ENCODE data around the gene AHNAK.
A peak's percentile ranks its signal among the peaks of the same experiment; 100 is the strongest.
"Not testable (repeated sequence)": the region's sequence is repeated elsewhere in the genome, so short reads cannot be mapped to it uniquely, and the experiment has no call there.

Gene AHNAK

DNA sequence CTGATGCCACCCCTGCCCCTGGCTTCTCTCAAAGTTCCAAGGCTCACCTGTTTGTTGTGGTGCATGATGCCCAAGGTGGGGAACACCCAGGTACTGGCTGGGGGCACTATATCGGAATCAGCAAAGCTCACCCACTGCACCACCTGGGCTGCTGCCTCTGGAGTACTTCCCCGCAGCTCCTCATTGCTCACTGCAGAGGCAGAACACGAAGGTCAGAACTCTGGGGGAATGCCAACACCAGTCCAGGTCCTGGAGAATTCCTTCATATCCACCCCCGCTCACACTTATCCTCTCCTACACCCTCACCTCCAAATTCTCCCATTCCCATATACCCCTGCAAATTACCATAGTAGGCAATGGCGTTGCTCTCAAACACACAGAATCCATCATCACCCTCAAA is 24.9 kb upstream of the AHNAK start:
- DNase-seq, result not testable (repeated sequence)

DNA sequence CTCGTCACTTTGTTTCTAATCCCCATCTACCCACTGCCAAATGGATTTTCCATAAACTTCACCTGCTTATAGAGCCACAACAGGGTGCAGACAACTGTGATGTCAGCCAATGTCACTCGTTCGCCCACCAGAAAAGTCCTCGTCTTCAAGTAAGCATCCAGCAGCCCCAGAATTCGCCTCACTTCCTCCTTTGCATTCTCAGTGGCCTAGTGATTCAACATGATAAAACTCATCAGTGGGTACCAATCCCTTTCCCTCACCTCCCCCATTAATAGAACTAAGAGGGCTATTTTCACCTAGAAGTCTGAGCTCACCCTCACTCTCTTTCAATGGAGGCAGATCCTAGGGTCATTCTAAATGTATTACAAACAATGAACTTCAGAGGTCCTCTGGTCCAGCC is 24.3 kb upstream of the AHNAK start:
- not testable (repeated sequence) for DNase-seq

DNA sequence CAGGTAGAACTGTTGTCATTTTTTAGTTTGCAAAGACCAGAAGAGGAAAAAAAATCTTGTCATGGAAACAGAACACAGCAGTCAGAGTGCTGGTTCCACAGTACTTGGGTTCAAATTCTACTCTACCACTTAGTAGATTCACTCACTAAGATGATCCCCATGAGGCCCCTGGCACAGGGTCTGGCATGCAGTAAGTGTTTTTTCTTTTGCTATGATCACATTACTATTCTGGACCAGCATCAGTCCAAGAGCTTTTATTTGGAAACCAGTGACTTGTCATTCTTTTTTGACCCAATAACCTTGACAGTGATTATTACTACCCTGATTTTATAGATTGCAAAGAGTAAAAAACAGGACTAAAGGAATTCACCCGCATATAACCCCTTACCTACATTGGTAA is 23.0 kb upstream of the AHNAK start:
- no peak for DNase-seq

DNA sequence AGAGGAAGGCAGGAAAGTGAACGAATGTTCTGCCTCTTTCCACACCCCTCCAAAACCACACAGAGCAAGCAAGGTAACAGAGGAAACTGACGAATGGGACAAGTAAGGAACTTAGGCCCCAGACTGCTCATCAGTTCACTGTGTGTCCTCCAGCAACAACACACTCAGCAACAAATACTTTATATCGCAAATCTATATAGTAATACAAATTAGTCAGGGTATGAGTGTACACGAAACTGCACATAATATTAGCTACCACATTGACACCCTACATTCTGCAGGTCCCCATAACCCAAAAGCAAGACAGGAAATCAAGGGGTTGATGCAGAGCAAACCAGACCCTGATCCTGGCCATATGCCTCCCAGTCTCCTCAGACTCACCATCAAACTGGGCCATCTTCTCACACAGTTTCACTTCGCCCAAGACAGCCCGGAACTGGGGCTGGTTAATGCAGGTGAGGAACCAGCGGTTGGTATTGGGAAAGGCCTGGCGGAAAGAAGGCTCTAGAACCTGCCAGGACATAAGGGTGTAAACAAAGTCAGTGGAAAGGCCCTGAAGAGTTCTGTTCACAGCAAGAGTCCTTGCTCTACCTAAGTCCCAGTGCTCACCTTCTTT is 20.5 kb upstream of the AHNAK start:
- no peak for DNase-seq

DNA sequence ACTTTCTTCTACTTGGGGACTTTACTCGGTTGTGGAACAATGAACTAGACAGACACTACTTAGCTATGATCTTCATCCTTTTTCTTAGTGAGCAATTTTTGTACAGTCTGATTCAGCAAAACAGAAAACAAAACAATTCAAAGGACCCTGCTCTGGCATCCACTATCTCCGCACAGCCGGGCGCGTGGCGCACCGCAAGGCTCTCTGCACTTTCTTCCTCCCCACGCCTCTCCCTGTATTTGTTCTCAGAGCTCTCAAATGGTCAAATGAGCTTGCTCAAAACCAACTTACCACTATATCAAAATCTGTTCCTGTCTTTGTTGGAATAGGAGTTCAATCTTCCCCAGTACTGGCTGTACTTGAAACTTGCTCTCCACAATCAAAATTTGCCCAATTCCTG is 19.6 kb upstream of the AHNAK start:
- no peak for DNase-seq

DNA sequence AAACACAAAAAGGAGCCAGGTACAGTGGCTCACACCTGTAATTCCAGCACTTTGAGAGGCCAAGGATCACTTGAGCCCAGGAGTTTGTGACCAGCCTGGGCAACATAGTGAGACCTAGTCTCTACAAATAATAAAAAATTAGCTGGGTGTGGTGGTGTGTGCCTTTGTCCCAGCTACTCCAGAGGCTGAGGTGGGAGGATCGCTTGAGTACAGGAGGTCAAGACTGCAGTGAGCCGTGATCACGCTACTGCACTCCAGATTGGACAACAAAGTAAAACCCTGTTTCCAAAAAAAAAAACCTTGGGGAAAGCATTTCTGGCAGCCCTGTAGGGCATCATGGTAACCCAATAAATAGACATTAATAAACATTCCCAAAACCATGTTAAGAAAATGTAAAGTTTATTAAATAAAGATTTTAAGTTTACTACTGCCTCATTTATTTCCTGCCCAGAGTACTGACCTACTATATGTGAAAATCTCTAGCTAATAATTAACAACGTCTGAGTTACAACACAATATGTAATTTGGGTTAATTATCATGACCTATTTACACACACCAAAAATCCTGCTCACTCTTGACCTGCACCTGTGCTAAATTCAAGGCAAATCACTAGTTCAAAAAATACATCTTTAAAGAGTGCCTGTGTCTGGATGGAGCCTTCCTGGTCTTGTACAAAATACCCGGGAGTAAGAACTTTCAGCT is 18.6 kb upstream of the AHNAK start:
- no peak for DNase-seq

DNA sequence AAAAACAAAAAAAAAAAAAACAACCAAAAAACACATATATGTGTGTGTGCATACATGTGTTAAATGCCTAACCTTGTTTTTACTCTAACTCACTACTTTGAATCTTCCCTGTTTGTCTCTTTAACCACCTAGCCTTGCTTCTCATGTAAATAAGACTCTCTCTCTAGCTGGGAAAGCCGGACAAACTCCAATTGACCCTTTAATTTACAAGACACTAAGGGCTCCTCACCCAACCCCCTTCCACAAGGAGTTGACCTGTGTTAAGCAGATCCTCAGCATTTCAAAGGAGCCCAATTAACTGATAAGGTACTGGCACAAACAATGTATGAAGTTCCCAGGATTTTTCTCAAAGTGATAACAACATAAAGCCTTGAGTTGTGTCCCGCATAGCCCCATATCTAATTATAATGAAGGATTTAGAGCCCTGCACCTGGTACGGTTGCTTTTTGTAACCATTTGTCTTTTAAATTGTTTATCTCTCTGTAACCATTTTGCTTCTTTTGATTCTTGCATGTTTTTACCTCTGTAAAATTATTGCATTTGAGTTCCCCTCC is 15.1 kb upstream of the AHNAK start:
- DNase-seq, result not testable (repeated sequence)

DNA sequence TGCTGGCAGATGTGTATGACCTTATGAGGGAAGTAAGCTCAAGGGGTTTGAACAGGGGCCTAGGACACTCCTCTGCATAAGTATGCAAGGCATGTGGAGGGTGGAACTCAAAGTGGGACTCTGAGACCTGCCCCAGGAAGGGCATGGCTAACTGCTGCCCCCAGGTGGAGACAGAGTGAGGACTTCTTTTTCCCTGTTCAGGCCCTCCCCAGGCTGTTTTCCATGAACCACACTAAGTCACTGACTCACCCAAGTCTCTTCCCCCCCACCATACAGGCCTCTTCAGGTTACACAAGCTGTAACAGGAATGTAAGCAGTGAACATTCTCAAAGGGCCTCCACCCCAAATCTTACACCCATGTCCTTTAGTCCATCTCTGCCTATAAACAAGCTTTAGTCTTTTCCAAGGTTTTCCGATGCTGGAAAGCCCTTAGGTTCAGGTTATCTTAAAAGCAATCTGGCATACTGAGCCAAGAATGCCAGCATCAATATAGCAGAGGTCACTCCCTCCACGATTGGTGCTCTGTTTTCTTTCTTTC is 14.0 kb upstream of the AHNAK start:
- DNase-seq, result peak; percentile 74

DNA sequence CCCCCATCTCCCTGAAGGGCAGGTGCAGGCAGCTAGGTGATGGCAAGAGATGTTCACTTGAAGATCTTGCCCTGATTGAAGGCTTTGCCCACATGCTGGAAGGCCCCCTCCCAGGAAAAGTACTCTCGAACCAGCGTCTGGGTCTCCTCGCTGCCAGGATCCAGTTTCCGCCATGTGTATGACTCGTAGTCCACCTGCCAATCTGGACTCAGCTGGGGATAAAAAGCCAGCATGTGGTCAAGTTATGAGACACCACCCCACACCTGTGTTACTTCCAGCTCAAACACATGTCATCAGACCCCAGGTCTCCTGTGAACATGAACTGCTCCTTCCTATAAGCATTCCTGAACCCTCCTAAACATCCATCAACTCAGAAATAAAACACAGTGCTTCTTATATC is 13.0 kb upstream of the AHNAK start:
- not testable (repeated sequence) for DNase-seq

DNA sequence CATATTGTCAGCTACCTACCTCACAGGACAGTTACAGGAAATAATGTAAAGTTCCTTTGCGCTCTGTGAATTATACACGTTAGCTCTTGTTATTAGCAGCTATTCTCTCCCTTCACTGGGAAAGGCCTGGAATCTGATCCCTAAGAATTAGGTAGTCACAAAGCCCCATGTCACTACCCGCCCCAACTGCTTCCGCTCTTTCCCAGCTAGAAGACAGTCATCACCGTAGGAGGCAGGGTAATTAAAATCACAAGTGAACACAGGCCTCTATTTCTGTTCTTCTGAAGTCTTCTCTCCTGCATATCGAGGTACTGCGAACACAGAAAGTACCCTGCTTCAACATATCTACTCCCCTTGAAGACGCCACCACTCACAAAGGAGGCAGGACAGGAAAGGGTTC is 12.6 kb upstream of the AHNAK start:
- no peak for DNase-seq

DNA sequence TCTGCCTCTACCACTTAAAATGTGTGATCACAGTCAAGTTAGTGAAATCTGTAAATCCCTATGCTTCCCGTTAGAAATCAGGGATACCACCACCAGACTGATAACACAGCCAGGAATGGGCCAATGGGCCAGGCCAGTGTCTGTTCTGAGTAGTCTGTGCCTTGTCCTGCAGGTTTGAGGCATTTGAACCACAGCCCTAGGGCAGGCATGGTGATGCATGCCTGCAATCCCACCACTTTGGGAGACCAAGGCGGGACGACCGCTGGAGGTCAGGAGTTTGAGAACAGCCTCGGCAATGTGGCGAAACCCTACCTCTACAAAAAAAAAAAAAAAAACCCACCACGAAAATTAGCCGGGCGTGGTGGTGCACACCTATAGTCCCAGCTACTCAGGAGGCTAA is 12.1 kb upstream of the AHNAK start:
- DNase-seq, result no peak

DNA sequence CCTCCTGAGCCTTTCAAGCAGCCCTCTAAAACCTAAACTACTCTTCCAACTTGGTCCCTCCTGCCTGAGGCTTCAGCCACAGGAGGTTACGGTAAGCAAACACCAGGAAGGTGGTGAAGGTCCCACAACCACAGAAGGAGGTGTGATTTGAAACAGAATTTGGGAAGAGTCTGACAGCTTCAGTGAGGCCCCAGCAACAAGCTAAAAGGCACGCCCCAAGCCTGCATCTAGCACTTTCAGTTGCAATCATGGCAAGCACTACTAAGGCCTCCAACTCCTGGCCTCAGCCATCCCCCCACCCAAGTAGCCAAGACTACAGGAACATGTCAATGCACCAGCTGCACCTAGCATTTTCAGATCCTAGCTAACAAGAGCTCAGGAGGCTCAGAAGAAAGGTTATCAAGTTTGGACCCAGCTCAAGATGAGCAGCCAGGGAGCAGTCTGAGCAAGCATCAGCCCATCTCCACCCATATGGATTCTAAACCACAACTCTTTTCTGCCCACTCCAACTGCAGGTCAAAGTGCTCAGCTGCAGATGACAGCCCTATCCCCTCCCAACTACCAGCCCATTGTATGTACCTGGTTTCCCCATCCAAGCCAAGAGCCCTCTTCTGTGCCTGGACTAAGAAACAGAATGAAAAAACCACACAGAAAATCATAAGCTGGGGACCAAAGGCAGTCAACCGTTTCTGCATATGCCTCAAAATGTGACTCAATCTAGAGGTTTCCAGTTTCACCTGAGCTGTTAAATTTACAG is 10.4 kb upstream of the AHNAK start:
- DNase-seq, result peak; percentile 72

DNA sequence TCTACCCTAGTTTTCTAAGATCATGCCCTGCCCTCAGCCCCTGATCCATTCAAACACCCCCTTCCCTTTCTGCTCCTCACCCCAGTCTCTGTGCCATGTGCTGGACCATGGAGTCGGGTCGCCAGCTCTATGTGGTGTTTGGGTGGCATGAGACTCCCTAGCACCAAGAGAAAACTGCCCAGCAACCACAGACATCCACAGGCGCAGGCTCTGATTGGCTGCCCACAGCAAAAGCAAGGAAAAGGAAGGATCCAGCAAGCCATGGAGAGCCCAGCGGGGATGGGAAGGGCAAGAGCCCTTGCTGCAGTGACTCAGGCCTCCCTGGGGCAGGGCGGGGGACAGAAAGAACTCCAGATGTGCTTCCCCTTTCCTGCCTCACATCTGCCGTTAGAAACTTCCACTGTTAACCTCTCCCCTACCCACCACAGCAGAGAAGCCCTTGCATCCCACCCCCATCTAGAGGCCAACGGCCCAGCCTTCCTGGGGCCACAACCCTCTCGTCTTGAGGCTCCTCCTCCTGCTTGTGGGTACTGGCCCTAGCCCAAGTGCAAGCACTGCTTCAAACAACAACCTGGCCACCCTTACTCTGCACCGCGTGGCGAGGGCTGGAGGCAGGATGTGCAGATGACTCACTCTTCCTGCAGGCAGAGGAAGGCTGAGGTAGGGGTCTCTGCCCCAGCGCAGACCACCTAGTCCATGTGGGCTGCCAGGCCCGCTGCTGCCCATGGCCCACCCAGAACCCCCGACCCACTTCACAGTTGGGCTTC is 9.7 kb upstream of the AHNAK start:
- peak; percentile 86 for DNase-seq

DNA sequence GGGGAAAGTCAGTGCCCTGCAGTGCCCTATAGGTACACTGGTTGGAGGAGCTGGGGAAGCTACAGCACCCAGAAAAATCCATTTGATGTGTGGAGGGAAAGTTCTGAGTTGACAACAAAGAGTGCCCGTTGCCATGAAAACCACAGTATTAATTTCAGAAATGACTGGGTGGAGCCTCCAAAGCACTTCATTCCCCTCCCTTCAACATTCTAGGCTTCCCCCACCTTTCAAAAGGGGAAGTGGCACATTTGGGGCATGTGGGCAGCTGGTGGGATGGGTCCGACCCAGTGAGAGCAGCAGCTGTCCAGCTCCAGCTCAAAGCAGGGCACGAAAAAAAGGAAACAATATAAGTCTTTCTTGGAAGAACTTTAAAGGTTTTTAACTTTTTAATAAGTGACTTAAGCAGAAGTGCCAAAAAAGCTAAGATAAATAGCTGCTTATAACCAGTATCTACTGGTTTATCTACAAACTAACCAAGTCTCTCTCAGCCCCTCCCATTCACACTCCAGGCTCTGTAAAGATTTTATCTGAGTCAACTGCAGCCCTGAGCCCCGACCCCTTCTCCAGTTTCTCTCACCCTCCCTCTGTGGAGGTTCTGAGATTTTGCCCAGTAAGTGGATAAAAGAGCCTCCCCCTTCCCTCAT is 9.0 kb upstream of the AHNAK start:
- DNase-seq, result peak; percentile 92

DNA sequence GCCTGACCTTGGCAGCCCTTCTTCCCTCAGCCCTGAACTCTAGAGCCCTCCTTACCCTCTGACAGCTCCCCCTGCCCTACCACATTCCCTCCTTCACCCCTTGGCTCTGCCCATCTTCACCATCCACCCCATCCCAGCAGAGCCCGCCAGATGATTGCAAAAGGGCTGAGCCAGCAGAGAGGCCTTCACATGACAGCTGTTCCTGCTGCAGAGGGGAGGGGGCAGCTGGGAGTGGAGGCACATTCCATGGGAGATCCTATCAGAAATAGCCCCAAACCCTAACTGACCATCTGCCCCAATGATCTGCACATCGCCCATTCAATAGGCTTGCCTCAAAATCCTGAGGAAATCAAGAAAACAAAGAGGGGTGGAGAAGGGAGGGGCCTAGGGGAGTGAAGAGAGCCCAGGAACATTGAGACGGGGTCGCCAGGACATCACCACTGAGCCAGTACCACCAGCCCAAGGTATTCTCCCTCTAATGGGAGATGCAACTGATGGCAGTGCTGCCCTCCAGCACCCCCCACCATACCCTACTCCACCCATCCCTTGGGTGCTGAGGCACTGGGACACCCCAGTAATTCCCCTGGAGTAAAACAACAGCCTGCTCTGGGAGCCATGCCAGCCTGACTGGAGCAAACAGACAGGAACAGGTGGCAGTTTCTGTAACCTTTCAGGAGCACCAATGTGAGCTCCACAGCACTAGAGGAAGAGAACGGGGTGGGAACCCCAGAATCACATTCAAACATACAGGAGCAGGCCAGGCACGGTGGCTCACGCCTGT is 8.0 kb upstream of the AHNAK start:
- DNase-seq, result no peak

DNA sequence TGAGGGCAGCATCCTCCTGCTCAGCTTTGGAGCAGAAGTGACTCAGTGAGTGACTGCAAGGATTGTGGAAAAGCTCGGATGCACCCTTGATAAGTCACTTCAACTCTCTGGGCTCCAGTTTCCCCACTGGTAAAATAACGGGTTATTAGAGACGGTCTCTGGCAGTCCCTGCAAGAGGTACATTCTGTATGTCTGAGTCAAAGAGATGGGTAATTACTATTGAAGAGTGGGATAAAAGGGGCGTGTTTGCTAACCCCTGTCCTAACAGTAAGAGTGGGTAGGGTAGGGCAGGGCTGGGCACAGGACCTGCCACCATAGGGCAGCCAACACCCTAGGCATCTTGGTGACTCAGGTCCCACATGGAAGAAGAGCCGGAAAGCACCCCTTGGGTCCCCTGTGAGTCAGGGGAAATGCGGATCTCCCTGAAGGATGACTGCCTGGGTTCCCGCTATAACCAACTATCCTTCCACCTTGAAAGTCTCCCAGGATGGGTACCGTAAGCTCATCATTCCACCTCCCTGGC is 7.3 kb upstream of the AHNAK start:
- no peak for DNase-seq

DNA sequence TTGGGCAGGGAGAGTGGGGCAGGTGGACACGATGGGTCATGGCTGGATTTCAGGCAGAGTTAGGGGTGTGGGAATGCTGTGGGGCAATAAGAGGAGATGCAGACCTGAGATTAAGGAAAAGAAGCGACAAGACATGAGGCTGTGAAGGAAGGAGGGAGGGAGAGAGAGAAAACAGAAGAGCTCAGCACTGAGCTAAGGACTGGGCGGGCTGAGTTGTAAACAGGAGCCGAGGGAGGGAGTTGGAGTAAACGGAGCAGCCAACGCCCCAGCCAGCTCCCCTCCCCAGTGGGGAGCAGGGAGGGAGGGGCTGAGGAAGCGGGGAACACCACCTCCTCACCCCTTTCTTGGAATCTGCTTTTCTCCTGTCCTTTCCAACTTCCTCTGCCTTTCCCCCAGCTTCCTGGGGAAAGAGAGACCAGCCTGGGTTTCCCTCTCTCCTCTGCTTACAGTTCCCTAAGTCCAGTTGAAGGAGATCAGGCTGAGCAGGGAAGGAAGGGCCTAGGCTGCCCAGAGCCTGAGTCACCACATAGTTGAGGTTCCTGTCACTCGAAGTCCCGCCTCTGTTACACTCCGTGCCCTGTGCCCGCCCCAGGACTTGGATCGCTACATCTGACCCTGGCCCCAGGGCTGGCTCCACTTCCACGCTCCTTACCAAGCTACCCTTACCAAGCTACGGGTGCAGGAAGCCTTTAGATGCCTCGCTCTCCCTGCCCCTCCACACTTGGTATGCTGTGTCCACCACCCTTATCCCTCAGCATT is 6.7 kb upstream of the AHNAK start:
- DNase-seq, result peak; percentile 73

DNA sequence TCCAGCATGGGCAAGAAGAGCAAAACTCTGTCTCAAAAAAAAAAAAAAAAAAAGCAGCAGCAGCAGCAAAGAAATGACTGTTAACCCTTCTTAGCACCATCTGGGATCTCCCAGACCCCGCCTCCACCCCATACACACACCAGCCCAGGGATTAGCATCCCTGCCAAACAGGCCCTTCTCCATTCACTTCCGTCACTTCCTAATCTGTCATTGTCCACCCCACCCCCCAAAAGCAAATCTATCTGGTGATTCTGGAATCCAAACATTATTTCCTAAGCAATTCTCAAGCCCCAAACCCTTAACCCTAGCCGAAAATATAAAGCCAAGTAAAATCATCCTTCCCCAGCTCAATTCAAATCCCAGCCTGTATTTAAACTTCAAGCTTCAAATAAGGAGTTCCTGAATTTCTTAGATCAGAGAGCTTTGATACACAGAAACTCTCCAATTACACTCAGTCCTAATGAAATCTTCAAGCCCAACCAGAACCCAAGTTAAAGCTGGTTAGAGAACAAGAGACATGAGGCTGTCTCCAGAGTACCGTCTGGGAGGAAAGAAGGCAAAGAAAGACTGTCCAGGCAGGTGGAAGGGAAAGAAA is 6.0 kb upstream of the AHNAK start:
- no peak for DNase-seq

DNA sequence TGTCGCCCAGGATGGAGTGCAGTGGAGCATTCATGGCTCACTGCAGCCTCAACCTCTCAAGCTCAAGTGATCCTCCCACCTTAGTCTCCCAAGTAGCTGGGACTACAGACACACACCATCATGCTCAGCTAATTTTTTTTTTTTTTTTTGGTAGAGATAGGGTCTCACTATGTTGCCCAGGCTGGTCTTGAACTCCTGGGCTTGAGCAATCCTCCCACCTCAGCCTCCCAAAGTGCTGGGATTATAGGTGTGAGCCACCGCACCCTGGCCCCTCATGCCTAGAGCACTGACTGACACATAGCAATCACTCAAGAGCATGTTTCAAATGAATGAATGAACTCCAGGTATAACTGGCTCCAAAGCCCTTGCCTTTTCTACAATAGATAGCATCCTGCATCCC is 3.9 kb upstream of the AHNAK start:
- DNase-seq, result not testable (repeated sequence)

Measured in central memory CD4-positive, alpha-beta T cell (primary cell).